Uterus (tissue), 4 donors: ENCODE data around the gene ACCS. TPM values are rescaled to one million over a fixed set of nuclear protein-coding genes. Genes with fewer than 3 reads are reported as not detected.

Source experiments
- DNase-seq, 2 donors: peaks; one replicate each; pipeline ENCODE4 v3.0.0-alpha.2; 2019 to 2020
- H3K27ac ChIP-seq, 2 donors: fragments of 200-600 bp; sonication (generic); 1 replicate in 1 of 2; 2 replicates in 1 of 2; pipeline ENCODE4 v1.5.1; 2016 to 2018
- H3K27me3 ChIP-seq, 2 donors: fragments of 200-600 bp; sonication (generic); one replicate each; pipeline ENCODE4 v1.5.1; 2018 to 2019; ENCODE audit warnings: control low read depth in 1 of 2
- H3K36me3 ChIP-seq, 2 donors: fragments of 200-600 bp; sonication (generic); one replicate each; pipeline ENCODE4 v1.5.1; 2019; ENCODE audit warnings: control low read depth in 1 of 2
- H3K4me1 ChIP-seq, 2 donors: fragments of 200-600 bp; sonication (generic); one replicate each; pipeline ENCODE4 v1.5.1; 2018 to 2019; ENCODE audit warnings: control low read depth in 1 of 2
- H3K4me3 ChIP-seq, 2 donors: fragments of 200-600 bp; sonication (generic); 1 replicate in 1 of 2; 2 replicates in 1 of 2; pipeline ENCODE4 v1.5.1; 2018 to 2019; ENCODE audit warnings: mild to moderate bottlenecking in 1 of 2
- H3K9me3 ChIP-seq, 2 donors: fragments of 200-600 bp; sonication (generic); one replicate each; pipeline ENCODE4 v1.5.1; 2019; ENCODE audit warnings: control low read depth in 1 of 2
- POLR2A ChIP-seq, 2 donors: fragments of 450-650 bp; IDR thresholded peaks; one replicate each; pipeline ENCODE4 v1.6.1; 2016; ENCODE audit warnings: antibody characterized with exemption in 2 of 2, mild to moderate bottlenecking in 1 of 2, moderate library complexity in 1 of 2
- intact Hi-C: fragments of 100-400 bp; cut with DNase I; formaldehyde crosslinking; loops from one replicate; pipeline ENCODE4 v1.15.1; 2023; ENCODE audit warnings: low total_unique reads
- total RNA-seq, 4 donors: library from RNA; depleted of rRNA in 3 of 4; stranded (reverse); fragments of >200 nt in 3 of 4; gene quantifications; one replicate each; pipeline versions ENCODE4 v1.1.0 to v1.2.4, GENCODE V29; 2014 to 2023
- TF ChIP-seq, protein P1 (sequence below), 4 experiments: fragments of 200-600 bp in 2 of 4; fragments of 450-650 bp in 2 of 4; sonication (generic) in 2 of 4; IDR thresholded peaks; one replicate each; pipeline ENCODE4 v1.5.1; 2016 to 2019; ENCODE audit warnings: antibody characterized with exemption in 4 of 4, mild to moderate bottlenecking in 2 of 4, moderate library complexity in 1 of 4
- donor health status: DM: yes; HTN: yes; CAD: no.

The ACCS gene
- total RNA-seq, 4 donors from 2014 or later = 13.1 to 49.4 (median 27.0) TPM

DNA sequence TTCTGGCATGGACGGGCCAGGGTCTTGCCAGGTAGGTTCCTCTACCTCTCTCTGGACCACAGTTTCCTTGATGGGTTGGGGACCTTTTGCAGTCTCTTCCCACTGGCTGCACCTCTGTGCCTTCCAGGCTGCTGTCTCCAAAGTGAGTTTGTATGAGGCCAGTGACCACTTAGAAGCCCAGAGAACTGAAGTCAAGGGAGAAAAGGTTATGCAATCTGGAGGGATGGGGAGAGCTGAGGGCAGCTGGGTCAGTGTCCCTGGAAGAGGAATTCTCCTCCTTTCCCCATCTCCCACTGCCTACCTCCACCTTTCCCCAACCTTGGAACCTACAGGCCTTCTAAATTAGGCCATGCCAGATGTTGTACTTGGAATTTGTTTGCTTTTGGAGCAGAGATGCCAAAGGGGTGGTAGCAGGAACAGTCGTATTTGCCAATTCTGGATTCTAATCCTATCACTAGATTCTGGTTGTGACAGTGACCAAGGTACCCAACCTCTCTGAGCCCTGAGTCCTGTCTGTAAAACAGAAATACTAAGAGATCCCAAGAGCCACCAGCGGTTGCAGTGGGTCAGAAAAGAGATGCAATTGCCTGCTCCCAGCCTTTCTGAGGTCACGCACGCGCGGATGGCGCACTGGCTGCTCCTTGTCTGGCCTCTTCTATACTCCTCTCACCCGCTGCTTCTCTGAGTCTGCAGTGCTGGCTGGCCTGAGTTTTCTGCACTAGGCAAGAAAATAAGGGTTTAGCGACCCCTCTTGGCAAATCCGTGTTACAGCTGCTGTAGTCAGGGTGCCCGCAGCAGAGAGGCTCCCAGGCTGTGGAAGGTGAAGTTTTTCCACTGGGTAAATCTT, 29.0 kb upstream of the ACCS start:
- H3K4me1 ChIP-seq = peaks cover 7 to 8% of the 10 kb centered on the region in 2 donors
- H3K9me3 ChIP-seq = no peaks in the 10 kb centered on the region
- no peaks in the 10 kb centered on the region for H3K27me3 ChIP-seq
- H3K36me3 ChIP-seq = no peaks in the 10 kb centered on the region
- no peak overlapping the region for H3K4me3 ChIP-seq
- TF ChIP-seq, protein P1, sequence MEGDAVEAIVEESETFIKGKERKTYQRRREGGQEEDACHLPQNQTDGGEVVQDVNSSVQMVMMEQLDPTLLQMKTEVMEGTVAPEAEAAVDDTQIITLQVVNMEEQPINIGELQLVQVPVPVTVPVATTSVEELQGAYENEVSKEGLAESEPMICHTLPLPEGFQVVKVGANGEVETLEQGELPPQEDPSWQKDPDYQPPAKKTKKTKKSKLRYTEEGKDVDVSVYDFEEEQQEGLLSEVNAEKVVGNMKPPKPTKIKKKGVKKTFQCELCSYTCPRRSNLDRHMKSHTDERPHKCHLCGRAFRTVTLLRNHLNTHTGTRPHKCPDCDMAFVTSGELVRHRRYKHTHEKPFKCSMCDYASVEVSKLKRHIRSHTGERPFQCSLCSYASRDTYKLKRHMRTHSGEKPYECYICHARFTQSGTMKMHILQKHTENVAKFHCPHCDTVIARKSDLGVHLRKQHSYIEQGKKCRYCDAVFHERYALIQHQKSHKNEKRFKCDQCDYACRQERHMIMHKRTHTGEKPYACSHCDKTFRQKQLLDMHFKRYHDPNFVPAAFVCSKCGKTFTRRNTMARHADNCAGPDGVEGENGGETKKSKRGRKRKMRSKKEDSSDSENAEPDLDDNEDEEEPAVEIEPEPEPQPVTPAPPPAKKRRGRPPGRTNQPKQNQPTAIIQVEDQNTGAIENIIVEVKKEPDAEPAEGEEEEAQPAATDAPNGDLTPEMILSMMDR (IDR thresholded peaks at IDR 0.05) = peak; percentile 86 to 97 (median 92)
- TF ChIP-seq POLR2A (IDR thresholded peaks at IDR 0.05) = no peak
- peak; percentile 84 to 92 for DNase-seq
- intact Hi-C loops = loop anchor here (5.0 kb wide), 2 partner anchors 90 to 150 kb away; no protein-coding TSS in a partner anchor
- peak overlapping the region; percentile 33 to 58 for H3K27ac ChIP-seq

DNA sequence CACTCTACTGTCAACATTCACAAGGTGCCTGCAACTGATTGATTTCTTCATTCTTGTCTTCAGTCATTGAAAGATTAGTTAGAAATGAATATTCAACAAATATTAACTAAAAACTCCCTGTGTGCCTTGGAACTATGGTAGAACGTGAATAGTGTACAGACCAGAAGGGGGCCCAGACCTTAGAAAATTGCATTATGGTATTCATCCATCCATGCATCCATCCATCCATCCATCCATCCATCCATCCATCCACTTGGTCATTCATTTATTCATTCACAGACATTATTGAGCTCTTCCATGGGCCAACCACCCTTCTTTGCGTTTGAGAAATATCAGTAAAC, 28.4 kb upstream of the ACCS start:
- Histone ChIP-seq H3K36me3 (no peaks in the 10 kb centered on the region), H3K4me3 (no peak overlapping the region), H3K9me3 (no peaks in the 10 kb centered on the region), H3K4me1 (peaks cover 1 to 2% of the 10 kb centered on the region in 2 donors), H3K27ac (no peak overlapping the region), H3K27me3 (no peaks in the 10 kb centered on the region)
- TF ChIP-seq POLR2A (IDR thresholded peaks at IDR 0.05) = no peak
- TF ChIP-seq, protein P1 (IDR thresholded peaks at IDR 0.05) = no peak
- intact Hi-C loops = loop anchor here (5.0 kb wide), 2 partner anchors 90 to 150 kb away; no protein-coding TSS in a partner anchor
- no peak for DNase-seq

DNA sequence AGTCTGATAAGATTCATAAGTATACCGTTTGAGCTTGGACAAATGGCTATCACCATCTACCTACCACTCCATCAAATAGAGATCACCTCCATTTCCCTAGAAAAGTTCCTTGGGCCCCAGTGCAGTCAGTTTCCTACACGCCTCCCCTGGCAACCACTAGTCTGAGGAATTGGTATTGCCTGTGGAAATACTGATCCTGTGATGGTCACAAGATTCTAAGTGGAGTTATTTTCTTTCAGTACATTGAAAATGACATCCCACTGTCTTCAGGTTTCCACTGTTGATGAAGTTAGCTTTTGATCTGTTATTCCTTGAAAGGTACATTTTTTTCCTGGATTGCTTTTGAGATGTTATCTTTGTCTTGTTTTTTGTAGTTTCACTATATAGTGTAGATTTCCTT, 22.9 kb upstream of the ACCS start:
- Histone ChIP-seq H3K4me1 (no peaks in the 10 kb centered on the region), H3K27ac (no peak overlapping the region), H3K4me3 (no peak overlapping the region), H3K9me3 (no peaks in the 10 kb centered on the region), H3K36me3 (no peaks in the 10 kb centered on the region), H3K27me3 (no peaks in the 10 kb centered on the region)
- intact Hi-C loops = no loop called here
- no peak for TF ChIP-seq POLR2A (IDR thresholded peaks at IDR 0.05)
- TF ChIP-seq, protein P1 (IDR thresholded peaks at IDR 0.05) = no peak
- no peak for DNase-seq

DNA sequence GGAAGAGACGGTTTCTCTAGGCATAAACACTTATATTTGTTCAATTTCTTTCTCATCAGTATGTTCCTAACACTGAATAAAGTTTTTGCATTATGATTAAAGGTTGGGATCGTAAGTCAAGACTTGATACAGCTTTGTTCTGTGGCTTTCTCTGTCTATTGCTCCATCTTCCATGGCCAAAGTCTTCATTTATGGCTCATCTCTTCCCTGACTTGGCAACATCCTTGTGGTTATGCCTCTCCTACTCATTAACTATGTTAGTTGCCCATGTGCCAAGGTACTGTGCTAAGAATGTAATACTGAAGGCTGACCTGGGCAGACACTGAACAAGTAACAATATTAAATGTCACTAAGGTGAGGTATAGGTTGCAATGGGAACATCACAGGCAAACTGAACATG, 19.9 kb upstream of the ACCS start:
- Histone ChIP-seq H3K4me3 (no peak overlapping the region), H3K27ac (no peak overlapping the region), H3K27me3 (no peaks in the 10 kb centered on the region), H3K9me3 (no peaks in the 10 kb centered on the region), H3K36me3 (no peaks in the 10 kb centered on the region), H3K4me1 (no peaks in the 10 kb centered on the region)
- no peak for TF ChIP-seq POLR2A (IDR thresholded peaks at IDR 0.05)
- TF ChIP-seq, protein P1 (IDR thresholded peaks at IDR 0.05) = no peak
- intact Hi-C loops = no loop called here
- DNase-seq = no peak

DNA sequence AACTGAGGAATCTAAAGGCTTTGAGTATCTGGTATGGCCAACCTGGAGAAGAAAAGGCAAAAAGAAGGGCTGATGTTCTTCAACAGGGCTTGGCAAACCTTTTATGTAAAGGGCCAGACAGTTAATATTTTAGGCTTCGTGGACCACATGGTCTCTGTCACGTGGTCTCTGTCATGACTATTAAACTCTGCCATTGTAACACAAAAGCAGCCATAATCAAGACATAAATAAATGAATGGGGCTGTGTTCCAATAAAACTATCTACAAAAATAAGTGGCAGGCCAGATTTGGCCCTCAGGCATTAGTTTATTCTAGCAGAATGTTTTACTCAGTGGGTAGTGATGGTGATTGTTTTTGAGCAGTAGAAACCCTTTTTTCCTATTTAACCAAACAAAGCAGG, 18.8 kb upstream of the ACCS start:
- H3K27ac ChIP-seq = no peak overlapping the region
- TF ChIP-seq, protein P1 (IDR thresholded peaks at IDR 0.05) = no peak
- TF ChIP-seq POLR2A (IDR thresholded peaks at IDR 0.05) = no peak
- no peaks in the 10 kb centered on the region for H3K9me3 ChIP-seq
- no peaks in the 10 kb centered on the region for H3K36me3 ChIP-seq
- no peaks in the 10 kb centered on the region for H3K27me3 ChIP-seq
- no peak for DNase-seq
- no peaks in the 10 kb centered on the region for H3K4me1 ChIP-seq
- intact Hi-C loops = no loop called here
- no peak overlapping the region for H3K4me3 ChIP-seq
